DOHH2 (cell line): ENCODE data around the gene ABCC9.

Source experiments
- H3F3A ChIP-seq: fragments of 200-600 bp; sonication (generic), shearing (Covaris generic); 2 replicates; pipeline ENCODE4 v1.6.0; 2016; ENCODE audit warnings: antibody characterized with exemption, mild to moderate bottlenecking; ENCODE audit not compliant: control insufficient read depth, insufficient read depth
- H3K27ac ChIP-seq: fragments of 200-600 bp; sonication (generic); 2 replicates; pipeline ENCODE4 v1.5.1; 2014; ENCODE audit warnings: low read depth, mild to moderate bottlenecking, low read length, moderate library complexity
- H3K27me3 ChIP-seq: fragments of 200-600 bp; sonication (generic); 2 replicates; pipeline ENCODE4 v1.6.1; 2014; ENCODE audit warnings: mild to moderate bottlenecking, low read length, mixed read lengths; ENCODE audit not compliant: control insufficient read depth
- H3K36me3 ChIP-seq: fragments of 200-600 bp; sonication (generic); 2 replicates; pipeline ENCODE4 v1.6.1; 2014; ENCODE audit warnings: mild to moderate bottlenecking, low read length, moderate library complexity, mixed read lengths; ENCODE audit not compliant: control insufficient read depth
- H3K4me1 ChIP-seq: fragments of 200-600 bp; sonication (generic); 2 replicates; pipeline ENCODE4 v1.6.1; 2014; ENCODE audit warnings: mild to moderate bottlenecking, low read length, mixed read lengths; ENCODE audit not compliant: control insufficient read depth
- H3K4me2 ChIP-seq: fragments of 200-600 bp; sonication (generic); 2 replicates; pipeline ENCODE4 v1.6.0; 2014; ENCODE audit warnings: mild to moderate bottlenecking, low read length, moderate library complexity
- H3K4me3 ChIP-seq: fragments of 200-600 bp; sonication (generic); 2 replicates; pipeline ENCODE4 v1.5.1; 2014; ENCODE audit warnings: mild to moderate bottlenecking, low read length, mixed read lengths
- H3K79me2 ChIP-seq: fragments of 200-600 bp; sonication (generic); 2 replicates; pipeline ENCODE4 v1.6.1; 2014; ENCODE audit warnings: mild to moderate bottlenecking, low read length, mixed read lengths; ENCODE audit not compliant: control insufficient read depth
- H3K9me2 ChIP-seq: fragments of 200-600 bp; sonication (generic); replicated peaks from 2 replicates; pipeline ENCODE4 v1.6.1; 2014; ENCODE audit warnings: mild to moderate bottlenecking, low read length, mixed read lengths; ENCODE audit not compliant: control insufficient read depth
- H3K9me3 ChIP-seq: fragments of 200-600 bp; sonication (generic); 2 replicates; pipeline ENCODE4 v1.6.1; 2014; ENCODE audit warnings: antibody characterized with exemption, low read length, mixed read lengths; ENCODE audit not compliant: control insufficient read depth, insufficient read depth
- H4K20me1 ChIP-seq: fragments of 200-600 bp; sonication (generic); 2 replicates; pipeline ENCODE4 v1.6.0; 2014; ENCODE audit warnings: low read depth, mild to moderate bottlenecking, antibody characterized with exemption, low read length, moderate library complexity; ENCODE audit not compliant: control insufficient read depth, insufficient read depth
- EZH2phosphoT487 ChIP-seq: fragments of 200-600 bp; sonication (generic); IDR thresholded peaks from 2 replicates; pipeline ENCODE4 v1.6.1; 2017; ENCODE audit warnings: borderline replicate concordance, mild to moderate bottlenecking, antibody characterized with exemption, low read length, moderate library complexity, mixed read lengths
- TF ChIP-seq, protein P1 (sequence below): fragments of 200-600 bp; sonication (generic); IDR thresholded peaks from one replicate; pipeline ENCODE4 v1.5.1; 2014; ENCODE audit warnings: antibody characterized with exemption, mild to moderate bottlenecking, low read depth, low read length; ENCODE audit not compliant: poor library complexity, severe bottlenecking

Gene ABCC9

GRCh38 chr12:21819678-21820077 lies 121.5 kb downstream of the ABCC9 start:
- Histone ChIP-seq H3K9me2 (no peaks in the 10 kb centered on the region), H3K36me3 (no peaks in the 10 kb centered on the region), H3K4me1 (no peaks in the 10 kb centered on the region), H3K27me3 (no peaks in the 10 kb centered on the region), H3K4me3 (no peak overlapping the region), H3K79me2 (no peaks in the 10 kb centered on the region), H3F3A (no peaks in the 10 kb centered on the region), H3K9me3 (no peaks in the 10 kb centered on the region), H4K20me1 (no peaks in the 10 kb centered on the region), H3K27ac (no peak overlapping the region), H3K4me2 (no peak overlapping the region)
- TF ChIP-seq, protein P1, sequence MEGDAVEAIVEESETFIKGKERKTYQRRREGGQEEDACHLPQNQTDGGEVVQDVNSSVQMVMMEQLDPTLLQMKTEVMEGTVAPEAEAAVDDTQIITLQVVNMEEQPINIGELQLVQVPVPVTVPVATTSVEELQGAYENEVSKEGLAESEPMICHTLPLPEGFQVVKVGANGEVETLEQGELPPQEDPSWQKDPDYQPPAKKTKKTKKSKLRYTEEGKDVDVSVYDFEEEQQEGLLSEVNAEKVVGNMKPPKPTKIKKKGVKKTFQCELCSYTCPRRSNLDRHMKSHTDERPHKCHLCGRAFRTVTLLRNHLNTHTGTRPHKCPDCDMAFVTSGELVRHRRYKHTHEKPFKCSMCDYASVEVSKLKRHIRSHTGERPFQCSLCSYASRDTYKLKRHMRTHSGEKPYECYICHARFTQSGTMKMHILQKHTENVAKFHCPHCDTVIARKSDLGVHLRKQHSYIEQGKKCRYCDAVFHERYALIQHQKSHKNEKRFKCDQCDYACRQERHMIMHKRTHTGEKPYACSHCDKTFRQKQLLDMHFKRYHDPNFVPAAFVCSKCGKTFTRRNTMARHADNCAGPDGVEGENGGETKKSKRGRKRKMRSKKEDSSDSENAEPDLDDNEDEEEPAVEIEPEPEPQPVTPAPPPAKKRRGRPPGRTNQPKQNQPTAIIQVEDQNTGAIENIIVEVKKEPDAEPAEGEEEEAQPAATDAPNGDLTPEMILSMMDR: no peak
- TF ChIP-seq EZH2phosphoT487: no peak

- no peak overlapping the region for H3K4me2 ChIP-seq
- H4K20me1 ChIP-seq: no peaks in the 10 kb centered on the region
- TF ChIP-seq, protein P1: no peak
- no peak for TF ChIP-seq EZH2phosphoT487
- no peaks in the 10 kb centered on the region for H3K9me2 ChIP-seq
- H3K27me3 ChIP-seq: no peaks in the 10 kb centered on the region
- no peak overlapping the region for H3K4me3 ChIP-seq
- no peaks in the 10 kb centered on the region for H3K79me2 ChIP-seq
- no peaks in the 10 kb centered on the region for H3K9me3 ChIP-seq
- H3F3A ChIP-seq: no peaks in the 10 kb centered on the region
- no peaks in the 10 kb centered on the region for H3K4me1 ChIP-seq
- H3K27ac ChIP-seq: no peak overlapping the region
- no peaks in the 10 kb centered on the region for H3K36me3 ChIP-seq
Measured at GRCh38 chr12:21819236-21819635, 122.0 kb downstream of the ABCC9 start.

- H4K20me1 ChIP-seq: no peaks in the 10 kb centered on the region
- no peaks in the 10 kb centered on the region for H3K9me3 ChIP-seq
- H3K9me2 ChIP-seq: no peaks in the 10 kb centered on the region
- no peaks in the 10 kb centered on the region for H3K4me1 ChIP-seq
- no peaks in the 10 kb centered on the region for H3K27me3 ChIP-seq
- no peak overlapping the region for H3K4me3 ChIP-seq
- H3K36me3 ChIP-seq: no peaks in the 10 kb centered on the region
- TF ChIP-seq, protein P1: no peak
- TF ChIP-seq EZH2phosphoT487: no peak
- no peak overlapping the region for H3K27ac ChIP-seq
- H3F3A ChIP-seq: no peaks in the 10 kb centered on the region
- no peak overlapping the region for H3K4me2 ChIP-seq
- H3K79me2 ChIP-seq: no peaks in the 10 kb centered on the region
Measured at GRCh38 chr12:21818627-21819026, 122.6 kb downstream of the ABCC9 start.
